ENCODE results near the gene ZNF541. TPM values are rescaled to one million over a fixed set of nuclear protein-coding genes. Genes with fewer than 3 reads are reported as not detected.

Gene ZNF541
- total RNA-seq, 2 donors from 2014 or later = not detected

GRCh38 chr19:47581605-47582319 is 8.8 kb upstream of the ZNF541 start:
- no peak overlapping the region for H3K9ac ChIP-seq (ENCODE audit: extremely low read depth, low read length, poor library complexity, severe bottlenecking)
- Mint-ChIP-seq H3K27ac (no peak overlapping the region), H3K36me3 (ENCODE audit: low read depth) (no peaks in the 10 kb centered on the region), H3K9me3 (peaks cover 12% of the 10 kb centered on the region), H3K4me3 (no peak overlapping the region), H3K27me3 (ENCODE audit: insufficient read depth) (peaks cover 4% of the 10 kb centered on the region), H3K4me1 (no peaks in the 10 kb centered on the region)
- H3K4me1 ChIP-seq (ENCODE audit: control insufficient read depth, insufficient read depth, low read length) = no peaks in the 10 kb centered on the region
- no peak for TF ChIP-seq CTCF (conservative IDR thresholded peaks at IDR 0.05)
- H3K27ac ChIP-seq (ENCODE audit: low read depth, low read length) = no peak overlapping the region
- no peaks in the 10 kb centered on the region for H3K36me3 ChIP-seq (ENCODE audit: control insufficient read depth, insufficient read depth, low read length)
- H3K4me3 ChIP-seq (ENCODE audit: low read length) = no peak overlapping the region
- peaks cover 8% of the 10 kb centered on the region for H3K9me3 ChIP-seq (ENCODE audit: control insufficient read depth, low read length)
- H3K27me3 ChIP-seq (ENCODE audit: control insufficient read depth, insufficient read depth, low read length, poor library complexity, severe bottlenecking) = no peaks in the 10 kb centered on the region
- no peak for DNase-seq
- 88 to 97% methylated on average over 3 to 6 of the region's 6 CpGs for WGBS, 2 experiments (ENCODE audit: insufficient coverage in 1 of 2, insufficient read length in 1 of 2)

GRCh38 chr19:47580397-47580796 is 7.4 kb upstream of the ZNF541 start:
- Histone ChIP-seq H3K4me1 (ENCODE audit: control insufficient read depth, insufficient read depth, low read length) (no peaks in the 10 kb centered on the region), H3K36me3 (ENCODE audit: control insufficient read depth, insufficient read depth, low read length) (no peaks in the 10 kb centered on the region), H3K9me3 (ENCODE audit: control insufficient read depth, low read length) (no peaks in the 10 kb centered on the region), H3K27me3 (ENCODE audit: control insufficient read depth, insufficient read depth, low read length, poor library complexity, severe bottlenecking) (no peaks in the 10 kb centered on the region), H3K4me3 (ENCODE audit: low read length) (no peak overlapping the region), H3K27ac (ENCODE audit: low read depth, low read length) (no peak overlapping the region), H3K9ac (ENCODE audit: extremely low read depth, low read length, poor library complexity, severe bottlenecking) (no peak overlapping the region)
- no peak overlapping the region for H3K4me3 Mint-ChIP-seq
- 89 to 93% methylated on average over 2 of the region's 3 CpGs for WGBS, 2 experiments (ENCODE audit: insufficient coverage in 1 of 2, insufficient read length in 1 of 2)
- H3K27ac Mint-ChIP-seq = no peak overlapping the region
- no peaks in the 10 kb centered on the region for H3K36me3 Mint-ChIP-seq (ENCODE audit: low read depth)
- H3K27me3 Mint-ChIP-seq (ENCODE audit: insufficient read depth) = peaks cover 4% of the 10 kb centered on the region
- DNase-seq = no peak
- H3K9me3 Mint-ChIP-seq = peaks cover 2% of the 10 kb centered on the region
- no peaks in the 10 kb centered on the region for H3K4me1 Mint-ChIP-seq
- no peak for TF ChIP-seq CTCF (conservative IDR thresholded peaks at IDR 0.05)

DNA sequence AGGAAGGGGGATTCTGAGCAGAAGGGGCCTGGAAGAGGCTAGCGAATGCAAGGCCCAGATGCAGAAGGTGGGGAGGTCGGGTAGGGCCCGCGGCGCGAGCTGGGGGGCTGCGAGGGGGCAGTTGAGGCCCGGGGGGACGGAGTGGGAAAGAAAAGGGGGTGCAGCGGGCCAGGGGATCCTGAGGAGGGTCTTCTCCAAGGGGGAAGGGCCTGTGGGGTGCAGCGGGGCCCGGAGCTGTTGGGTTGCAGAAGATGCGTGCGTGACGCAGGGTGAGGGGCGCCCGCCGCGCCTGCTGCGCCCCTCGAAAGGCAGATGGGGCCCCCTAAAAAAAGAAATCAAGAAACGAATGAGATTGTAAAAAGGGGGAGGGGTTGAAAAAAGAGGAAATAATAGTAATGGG is 313 bp downstream of the ZNF541 start:
- Mint-ChIP-seq H3K27ac (no peak overlapping the region), H3K9me3 (no peaks in the 10 kb centered on the region), H3K4me3 (no peak overlapping the region), H3K4me1 (no peaks in the 10 kb centered on the region), H3K36me3 (ENCODE audit: low read depth) (no peaks in the 10 kb centered on the region), H3K27me3 (ENCODE audit: insufficient read depth) (no peaks in the 10 kb centered on the region)
- H3K27me3 ChIP-seq (ENCODE audit: control insufficient read depth, insufficient read depth, low read length, poor library complexity, severe bottlenecking) = no peaks in the 10 kb centered on the region
- no peak overlapping the region for H3K27ac ChIP-seq (ENCODE audit: low read depth, low read length)
- no peaks in the 10 kb centered on the region for H3K4me1 ChIP-seq (ENCODE audit: control insufficient read depth, insufficient read depth, low read length)
- H3K4me3 ChIP-seq (ENCODE audit: low read length) = no peak overlapping the region
- no peaks in the 10 kb centered on the region for H3K36me3 ChIP-seq (ENCODE audit: control insufficient read depth, insufficient read depth, low read length)
- no peak overlapping the region for H3K9ac ChIP-seq (ENCODE audit: extremely low read depth, low read length, poor library complexity, severe bottlenecking)
- 88 to 96% methylated on average over 10 to 22 of the region's 22 CpGs for WGBS, 2 experiments (ENCODE audit: insufficient coverage in 1 of 2, insufficient read length in 1 of 2)
- no peak for DNase-seq
- no peak for TF ChIP-seq CTCF (conservative IDR thresholded peaks at IDR 0.05)
- no peaks in the 10 kb centered on the region for H3K9me3 ChIP-seq (ENCODE audit: control insufficient read depth, low read length)
